Lower lobe of right lung (tissue), 2 donors: Measurements from ENCODE around the gene PTMS. TPM values are rescaled to one million over a fixed set of nuclear protein-coding genes. Genes with fewer than 3 reads are reported as not detected.

Experiments used
- ATAC-seq, 2 donors: fragments of 200-7000 bp; cut with Tn5 transposase; one replicate each; pipeline ENCODE4 v1.9.1; 2020 to 2022; ENCODE audit warnings: mild to moderate bottlenecking in 2 of 2, moderate library complexity in 2 of 2
- DNase-seq: peaks from one replicate; pipeline ENCODE4 v3.0.0-alpha.2; 2020
- H3K27ac ChIP-seq: fragments of 200-600 bp; one replicate; pipeline ENCODE4 v1.8.0; 2022
- H3K27me3 ChIP-seq: fragments of 200-600 bp; one replicate; pipeline ENCODE4 v1.8.0; 2022; ENCODE audit warnings: low read depth
- H3K36me3 ChIP-seq: fragments of 200-600 bp; one replicate; pipeline ENCODE4 v1.8.0; 2022; ENCODE audit warnings: mild to moderate bottlenecking
- H3K4me1 ChIP-seq: fragments of 200-600 bp; one replicate; pipeline ENCODE4 v1.8.0; 2022
- H3K4me3 ChIP-seq: fragments of 200-600 bp; one replicate; pipeline ENCODE4 v1.8.0; 2022; ENCODE audit warnings: mild to moderate bottlenecking
- H3K9me3 ChIP-seq: fragments of 200-600 bp; one replicate; pipeline ENCODE4 v1.8.0; 2022
- intact Hi-C: fragments of 100-400 bp; cut with DNase I; formaldehyde crosslinking; loops from one replicate; pipeline ENCODE4 v1.11.0; 2022
- total RNA-seq: library from RNA; stranded (reverse); fragmentation: NEBNext Ultra II Directional; extraction: Animal tissue kit (Norgen Biotek cat#: 25700); gene quantifications from one replicate; pipeline ENCODE4 v1.2.1, GENCODE V29; 2021
- TF ChIP-seq, protein P1 (sequence below): fragments of 200-600 bp; IDR thresholded peaks from one replicate; pipeline ENCODE4 v1.8.0; 2022; ENCODE audit warnings: antibody characterized with exemption, mild to moderate bottlenecking
- donor health status: DM: no; HTN: yes; CAD: no; lungs with severe emphysema.

Gene PTMS
- total RNA-seq, 1 donor from 2014 or later = 267 TPM

DNA sequence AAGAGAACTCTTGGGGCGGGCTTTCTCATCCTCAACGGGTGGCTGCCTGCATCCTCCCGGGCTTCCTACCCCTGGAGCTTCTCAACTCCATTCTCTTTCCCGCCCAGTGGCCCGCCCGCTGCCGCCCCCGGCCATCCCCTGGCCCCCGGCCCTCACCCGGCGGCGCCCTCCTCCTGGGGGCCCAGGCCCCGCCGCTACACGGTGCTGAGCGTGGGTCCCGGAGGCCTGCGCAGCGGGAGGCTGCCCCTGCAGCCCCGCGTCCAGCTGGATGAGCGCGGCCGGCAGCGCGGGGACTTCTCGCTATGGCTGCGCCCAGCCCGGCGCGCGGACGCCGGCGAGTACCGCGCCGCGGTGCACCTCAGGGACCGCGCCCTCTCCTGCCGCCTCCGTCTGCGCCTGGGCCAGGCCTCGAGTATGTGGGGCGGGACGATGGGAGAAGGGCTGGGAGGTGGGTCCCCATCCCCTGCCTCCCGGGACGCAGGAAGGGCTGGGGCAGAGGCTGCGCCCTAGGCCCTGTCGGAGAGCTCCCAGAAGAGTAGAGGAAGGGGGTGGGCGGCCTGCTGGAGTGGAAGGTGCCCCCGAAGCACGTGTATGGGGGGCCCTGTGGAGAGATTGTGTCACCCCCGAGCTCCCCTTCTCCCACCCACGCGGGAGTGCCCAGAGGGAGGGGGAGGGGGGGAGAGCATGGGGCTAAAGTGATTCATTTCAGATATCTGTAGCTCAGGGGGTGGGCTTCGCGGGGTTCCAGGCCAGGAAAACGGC, 7.6 kb downstream of the PTMS start:
- H3K4me1 ChIP-seq = peaks cover 40% of the 10 kb centered on the region

DNA sequence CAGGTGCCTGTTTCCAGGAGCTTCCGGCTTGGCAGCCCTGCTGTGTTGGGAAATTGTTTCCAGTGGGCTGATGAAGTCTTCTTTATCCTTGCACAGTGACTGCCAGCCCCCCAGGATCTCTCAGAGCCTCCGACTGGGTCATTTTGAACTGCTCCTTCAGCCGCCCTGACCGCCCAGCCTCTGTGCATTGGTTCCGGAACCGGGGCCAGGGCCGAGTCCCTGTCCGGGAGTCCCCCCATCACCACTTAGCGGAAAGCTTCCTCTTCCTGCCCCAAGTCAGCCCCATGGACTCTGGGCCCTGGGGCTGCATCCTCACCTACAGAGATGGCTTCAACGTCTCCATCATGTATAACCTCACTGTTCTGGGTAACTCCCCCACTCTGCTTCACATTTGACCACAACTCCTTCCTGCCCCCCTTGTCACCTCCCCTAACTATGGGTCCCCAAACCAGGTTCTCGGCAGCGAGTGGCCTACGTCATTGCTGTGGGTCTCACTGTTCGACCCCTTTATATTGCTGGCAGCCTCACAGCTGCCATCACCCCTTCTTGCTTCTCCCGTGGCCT, 8.4 kb downstream of the PTMS start:
- ATAC-seq = no peak
- Histone ChIP-seq H3K27ac (no peak overlapping the region), H3K4me1 (peaks cover 40% of the 10 kb centered on the region), H3K27me3 (no peaks in the 10 kb centered on the region), H3K9me3 (no peaks in the 10 kb centered on the region), H3K36me3 (peaks cover 18% of the 10 kb centered on the region), H3K4me3 (peak overlapping the region; percentile 30)
- intact Hi-C loops = no loop called here
- TF ChIP-seq, protein P1, sequence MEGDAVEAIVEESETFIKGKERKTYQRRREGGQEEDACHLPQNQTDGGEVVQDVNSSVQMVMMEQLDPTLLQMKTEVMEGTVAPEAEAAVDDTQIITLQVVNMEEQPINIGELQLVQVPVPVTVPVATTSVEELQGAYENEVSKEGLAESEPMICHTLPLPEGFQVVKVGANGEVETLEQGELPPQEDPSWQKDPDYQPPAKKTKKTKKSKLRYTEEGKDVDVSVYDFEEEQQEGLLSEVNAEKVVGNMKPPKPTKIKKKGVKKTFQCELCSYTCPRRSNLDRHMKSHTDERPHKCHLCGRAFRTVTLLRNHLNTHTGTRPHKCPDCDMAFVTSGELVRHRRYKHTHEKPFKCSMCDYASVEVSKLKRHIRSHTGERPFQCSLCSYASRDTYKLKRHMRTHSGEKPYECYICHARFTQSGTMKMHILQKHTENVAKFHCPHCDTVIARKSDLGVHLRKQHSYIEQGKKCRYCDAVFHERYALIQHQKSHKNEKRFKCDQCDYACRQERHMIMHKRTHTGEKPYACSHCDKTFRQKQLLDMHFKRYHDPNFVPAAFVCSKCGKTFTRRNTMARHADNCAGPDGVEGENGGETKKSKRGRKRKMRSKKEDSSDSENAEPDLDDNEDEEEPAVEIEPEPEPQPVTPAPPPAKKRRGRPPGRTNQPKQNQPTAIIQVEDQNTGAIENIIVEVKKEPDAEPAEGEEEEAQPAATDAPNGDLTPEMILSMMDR = no peak
- no peak for DNase-seq

More for the DNA sequence above, 7.6 kb downstream of the PTMS start:
- Histone ChIP-seq H3K27me3 (no peaks in the 10 kb centered on the region), H3K4me3 (peak overlapping the region; percentile 30), H3K36me3 (peaks cover 21% of the 10 kb centered on the region), H3K27ac (peak overlapping the region; percentile 18), H3K9me3 (no peaks in the 10 kb centered on the region)
- intact Hi-C loops = no loop called here
- DNase-seq (no peak), ATAC-seq (peak in 1 of 2 donors; percentile 3)
- TF ChIP-seq, protein P1 = no peak

DNA sequence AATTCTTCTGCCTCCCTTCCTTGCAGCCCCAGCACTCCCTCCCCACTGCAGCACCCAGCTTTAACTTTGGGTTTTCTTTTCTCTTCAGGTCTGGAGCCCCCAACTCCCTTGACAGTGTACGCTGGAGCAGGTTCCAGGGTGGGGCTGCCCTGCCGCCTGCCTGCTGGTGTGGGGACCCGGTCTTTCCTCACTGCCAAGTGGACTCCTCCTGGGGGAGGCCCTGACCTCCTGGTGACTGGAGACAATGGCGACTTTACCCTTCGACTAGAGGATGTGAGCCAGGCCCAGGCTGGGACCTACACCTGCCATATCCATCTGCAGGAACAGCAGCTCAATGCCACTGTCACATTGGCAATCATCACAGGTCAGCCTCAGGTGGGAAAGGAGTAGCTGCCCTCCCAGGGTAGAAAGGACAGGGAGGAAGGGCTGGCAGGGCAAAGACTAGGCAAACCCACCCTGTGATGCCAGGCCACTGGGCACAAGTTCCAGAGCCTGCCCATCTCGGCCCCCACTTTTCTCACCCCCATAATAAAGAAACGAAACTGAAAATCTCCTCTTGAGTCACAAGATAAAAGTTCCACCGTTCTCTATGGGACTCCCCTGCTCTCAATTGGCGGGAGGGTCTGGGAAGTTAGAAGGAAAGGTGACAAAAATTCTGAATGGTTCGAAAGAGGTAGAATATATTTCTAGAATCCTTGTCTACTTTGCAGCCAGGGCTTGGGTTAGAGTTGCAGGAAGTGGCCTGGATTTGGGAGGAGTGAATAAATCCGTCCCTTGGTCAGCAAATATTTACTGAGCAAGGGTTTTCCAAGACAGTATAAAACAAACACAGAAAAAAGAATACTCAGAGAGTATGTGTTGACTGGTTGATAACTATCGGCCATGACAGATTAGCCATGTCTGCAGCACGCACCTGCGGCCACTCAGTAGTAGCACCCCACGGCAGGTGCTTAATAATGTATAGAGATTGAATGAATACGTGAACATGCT, 9.3 kb downstream of the PTMS start:
- TF ChIP-seq, protein P1 = no peak
- Histone ChIP-seq H3K4me1 (peaks cover 37% of the 10 kb centered on the region), H3K27ac (no peak overlapping the region), H3K36me3 (peaks cover 9% of the 10 kb centered on the region), H3K4me3 (no peak overlapping the region), H3K9me3 (no peaks in the 10 kb centered on the region), H3K27me3 (no peaks in the 10 kb centered on the region)
- no peak for ATAC-seq
- intact Hi-C loops = no loop called here
- DNase-seq = no peak

DNA sequence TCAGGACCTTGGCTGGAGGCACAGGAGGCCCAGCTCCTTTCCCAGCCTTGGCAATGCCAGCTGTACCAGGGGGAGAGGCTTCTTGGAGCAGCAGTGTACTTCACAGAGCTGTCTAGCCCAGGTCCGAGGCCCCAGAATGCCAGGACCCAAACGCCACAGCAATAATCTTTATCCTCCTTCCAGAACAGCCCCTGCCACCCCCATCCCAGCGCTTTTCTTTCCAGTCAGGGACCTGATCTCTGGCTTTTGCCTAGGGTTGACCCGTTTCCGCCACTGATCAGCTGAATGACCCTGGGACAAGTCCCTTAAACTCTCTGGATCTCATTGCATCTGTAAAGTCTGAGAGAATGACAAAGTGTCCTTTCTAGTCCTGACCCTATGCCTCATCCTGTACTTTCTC, 11.2 kb downstream of the PTMS start:
- Histone ChIP-seq H3K27me3 (no peaks in the 10 kb centered on the region), H3K36me3 (no peaks in the 10 kb centered on the region), H3K9me3 (no peaks in the 10 kb centered on the region), H3K27ac (no peak overlapping the region), H3K4me1 (peaks cover 18% of the 10 kb centered on the region), H3K4me3 (no peak overlapping the region)
- DNase-seq (no peak), ATAC-seq (no peak)
- TF ChIP-seq, protein P1 = no peak
- intact Hi-C loops = no loop called here

DNA sequence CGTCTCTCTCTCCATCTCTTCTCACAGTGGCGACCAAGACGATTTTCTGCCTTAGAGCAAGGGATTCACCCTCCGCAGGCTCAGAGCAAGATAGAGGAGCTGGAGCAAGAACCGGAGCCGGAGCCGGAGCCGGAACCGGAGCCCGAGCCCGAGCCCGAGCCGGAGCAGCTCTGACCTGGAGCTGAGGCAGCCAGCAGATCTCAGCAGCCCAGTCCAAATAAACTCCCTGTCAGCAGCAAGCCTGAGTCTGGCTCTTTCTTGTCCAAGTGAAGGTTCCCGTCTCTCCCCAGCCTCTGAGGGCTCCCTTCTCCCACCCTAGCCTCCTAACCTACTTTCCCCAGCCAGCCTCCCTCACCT, 12.0 kb downstream of the PTMS start:
- H3K36me3 ChIP-seq = no peaks in the 10 kb centered on the region
- TF ChIP-seq, protein P1 = no peak
- ATAC-seq (peak; percentile 1 to 35), DNase-seq (no peak)
- H3K27ac ChIP-seq = peak overlapping the region; percentile 53
- H3K4me3 ChIP-seq = peak overlapping the region; percentile 51
- no peaks in the 10 kb centered on the region for H3K27me3 ChIP-seq
- intact Hi-C loops = no loop called here
- no peaks in the 10 kb centered on the region for H3K9me3 ChIP-seq
- H3K4me1 ChIP-seq = peaks cover 17% of the 10 kb centered on the region
